Measurements from ENCODE around the gene LGR4.

DNA sequence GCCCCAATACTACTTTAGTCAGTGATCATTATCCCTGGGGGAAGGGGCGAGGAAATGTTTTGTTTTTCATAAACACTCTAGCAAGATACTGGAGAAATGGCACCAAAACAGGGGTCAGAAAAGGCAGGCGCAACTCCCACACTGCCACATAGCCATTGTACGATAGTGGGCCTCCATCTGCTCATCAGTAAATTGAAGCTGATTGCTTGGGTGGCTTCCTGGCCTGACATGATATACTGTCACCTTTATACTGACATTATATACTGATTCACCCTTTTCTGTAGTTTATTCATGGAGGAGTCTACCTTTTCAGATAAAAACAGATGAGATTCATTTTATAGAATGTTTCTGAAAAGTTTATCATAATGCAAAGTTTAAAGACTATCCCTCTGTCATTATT lies 57.9 kb downstream of the LGR4 start:
- TF ChIP-seq POLR2A (IDR thresholded peaks at IDR 0.05) = no peak
- TF ChIP-seq, protein P1, sequence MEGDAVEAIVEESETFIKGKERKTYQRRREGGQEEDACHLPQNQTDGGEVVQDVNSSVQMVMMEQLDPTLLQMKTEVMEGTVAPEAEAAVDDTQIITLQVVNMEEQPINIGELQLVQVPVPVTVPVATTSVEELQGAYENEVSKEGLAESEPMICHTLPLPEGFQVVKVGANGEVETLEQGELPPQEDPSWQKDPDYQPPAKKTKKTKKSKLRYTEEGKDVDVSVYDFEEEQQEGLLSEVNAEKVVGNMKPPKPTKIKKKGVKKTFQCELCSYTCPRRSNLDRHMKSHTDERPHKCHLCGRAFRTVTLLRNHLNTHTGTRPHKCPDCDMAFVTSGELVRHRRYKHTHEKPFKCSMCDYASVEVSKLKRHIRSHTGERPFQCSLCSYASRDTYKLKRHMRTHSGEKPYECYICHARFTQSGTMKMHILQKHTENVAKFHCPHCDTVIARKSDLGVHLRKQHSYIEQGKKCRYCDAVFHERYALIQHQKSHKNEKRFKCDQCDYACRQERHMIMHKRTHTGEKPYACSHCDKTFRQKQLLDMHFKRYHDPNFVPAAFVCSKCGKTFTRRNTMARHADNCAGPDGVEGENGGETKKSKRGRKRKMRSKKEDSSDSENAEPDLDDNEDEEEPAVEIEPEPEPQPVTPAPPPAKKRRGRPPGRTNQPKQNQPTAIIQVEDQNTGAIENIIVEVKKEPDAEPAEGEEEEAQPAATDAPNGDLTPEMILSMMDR (IDR thresholded peaks at IDR 0.05) = no peak

Data from heart left ventricle (tissue), 13 donors.